PFSK-1 (cell line): Measurements from ENCODE around the gene ADAMTS2.

Experiments used
- FOXP2 ChIP-seq: optimal IDR thresholded peaks from 2 replicates; pipeline ENCODE3; 2011; ENCODE audit warnings: borderline replicate concordance, control low read depth, inconsistent platforms; ENCODE audit not compliant: insufficient read depth; ENCODE audit errors: extremely low read length, extremely low read depth
- POLR2AphosphoS5 ChIP-seq: IDR thresholded peaks from 2 replicates; pipeline ENCODE4 v1.6.1; 2012; ENCODE audit warnings: low read depth, mild to moderate bottlenecking, control low read depth, low read length, moderate library complexity
- SIN3A ChIP-seq: IDR thresholded peaks from 2 replicates; pipeline ENCODE4 v1.6.1; 2012; ENCODE audit warnings: mild to moderate bottlenecking, low read length, moderate library complexity, borderline replicate concordance; ENCODE audit not compliant: insufficient read depth
- TAF1 ChIP-seq: IDR thresholded peaks from 2 replicates; pipeline ENCODE4 v1.6.1; 2012; ENCODE audit warnings: low read length, control low read depth, borderline replicate concordance; ENCODE audit not compliant: insufficient read depth
- TF ChIP-seq, protein P1 (sequence below), 2 experiments: IDR thresholded peaks; 2 replicates each; pipeline versions ENCODE4 v1.6.1 to v1.8.0; 2011 to 2012; ENCODE audit warnings: low read depth in 2 of 2, low read length in 2 of 2, control low read depth in 1 of 2, inconsistent platforms in 1 of 2, mild to moderate bottlenecking in 1 of 2, moderate library complexity in 1 of 2; ENCODE audit not compliant: insufficient read depth in 1 of 2

Gene ADAMTS2

DNA sequence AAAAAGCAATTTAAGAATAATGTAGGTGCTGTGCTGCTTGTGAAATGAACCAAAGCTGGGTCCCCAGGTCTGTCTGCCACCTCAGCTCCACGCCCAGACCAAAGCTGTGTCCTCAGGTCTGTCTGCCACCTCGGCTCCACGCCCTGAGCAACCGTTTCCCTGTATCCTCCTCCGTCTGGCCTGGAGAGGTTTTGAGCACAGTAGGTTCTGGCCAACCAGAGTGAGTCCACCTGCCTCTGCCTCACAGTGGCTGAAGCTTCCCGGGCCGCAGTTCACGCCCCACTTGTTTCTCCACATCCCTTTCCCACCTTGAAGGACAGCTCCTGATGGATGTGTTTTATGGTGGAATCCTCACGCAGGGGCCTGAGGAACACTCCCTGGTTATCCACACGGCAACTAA, 120.5 kb downstream of the ADAMTS2 start:
- no peak for TF ChIP-seq POLR2AphosphoS5
- TF ChIP-seq TAF1, result no peak
- no peak for TF ChIP-seq FOXP2
- TF ChIP-seq, protein P1, sequence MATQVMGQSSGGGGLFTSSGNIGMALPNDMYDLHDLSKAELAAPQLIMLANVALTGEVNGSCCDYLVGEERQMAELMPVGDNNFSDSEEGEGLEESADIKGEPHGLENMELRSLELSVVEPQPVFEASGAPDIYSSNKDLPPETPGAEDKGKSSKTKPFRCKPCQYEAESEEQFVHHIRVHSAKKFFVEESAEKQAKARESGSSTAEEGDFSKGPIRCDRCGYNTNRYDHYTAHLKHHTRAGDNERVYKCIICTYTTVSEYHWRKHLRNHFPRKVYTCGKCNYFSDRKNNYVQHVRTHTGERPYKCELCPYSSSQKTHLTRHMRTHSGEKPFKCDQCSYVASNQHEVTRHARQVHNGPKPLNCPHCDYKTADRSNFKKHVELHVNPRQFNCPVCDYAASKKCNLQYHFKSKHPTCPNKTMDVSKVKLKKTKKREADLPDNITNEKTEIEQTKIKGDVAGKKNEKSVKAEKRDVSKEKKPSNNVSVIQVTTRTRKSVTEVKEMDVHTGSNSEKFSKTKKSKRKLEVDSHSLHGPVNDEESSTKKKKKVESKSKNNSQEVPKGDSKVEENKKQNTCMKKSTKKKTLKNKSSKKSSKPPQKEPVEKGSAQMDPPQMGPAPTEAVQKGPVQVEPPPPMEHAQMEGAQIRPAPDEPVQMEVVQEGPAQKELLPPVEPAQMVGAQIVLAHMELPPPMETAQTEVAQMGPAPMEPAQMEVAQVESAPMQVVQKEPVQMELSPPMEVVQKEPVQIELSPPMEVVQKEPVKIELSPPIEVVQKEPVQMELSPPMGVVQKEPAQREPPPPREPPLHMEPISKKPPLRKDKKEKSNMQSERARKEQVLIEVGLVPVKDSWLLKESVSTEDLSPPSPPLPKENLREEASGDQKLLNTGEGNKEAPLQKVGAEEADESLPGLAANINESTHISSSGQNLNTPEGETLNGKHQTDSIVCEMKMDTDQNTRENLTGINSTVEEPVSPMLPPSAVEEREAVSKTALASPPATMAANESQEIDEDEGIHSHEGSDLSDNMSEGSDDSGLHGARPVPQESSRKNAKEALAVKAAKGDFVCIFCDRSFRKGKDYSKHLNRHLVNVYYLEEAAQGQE (IDR thresholded peaks at IDR 0.05; ENCODE audit: insufficient read depth in 1 of 2, low read depth in 2 of 2, low read length in 2 of 2), result no peak
- TF ChIP-seq SIN3A, result no peak

DNA sequence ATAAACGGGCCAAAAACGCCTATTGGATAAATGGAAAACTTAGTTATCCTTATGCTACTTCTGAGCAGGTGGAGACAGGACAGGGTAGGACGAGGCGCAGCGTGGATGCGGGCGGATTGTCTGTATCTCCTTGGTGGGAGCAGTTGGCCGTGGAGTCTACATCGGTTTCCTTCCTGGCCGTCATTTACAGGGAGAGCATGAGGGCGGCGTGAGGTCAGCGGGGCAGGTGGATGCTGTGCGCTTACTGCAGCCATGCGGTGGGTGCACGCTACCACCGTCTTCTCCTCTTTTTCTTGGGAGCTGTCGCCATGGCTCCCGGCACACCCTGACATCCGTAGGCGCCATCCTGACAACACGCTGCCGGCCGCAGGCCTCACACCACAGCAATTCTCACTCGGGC, 121.3 kb downstream of the ADAMTS2 start:
- TF ChIP-seq FOXP2, result no peak
- TF ChIP-seq TAF1, result no peak
- no peak for TF ChIP-seq SIN3A
- no peak for TF ChIP-seq POLR2AphosphoS5
- TF ChIP-seq, protein P1 (IDR thresholded peaks at IDR 0.05; ENCODE audit: insufficient read depth in 1 of 2, low read depth in 2 of 2, low read length in 2 of 2), result no peak

DNA sequence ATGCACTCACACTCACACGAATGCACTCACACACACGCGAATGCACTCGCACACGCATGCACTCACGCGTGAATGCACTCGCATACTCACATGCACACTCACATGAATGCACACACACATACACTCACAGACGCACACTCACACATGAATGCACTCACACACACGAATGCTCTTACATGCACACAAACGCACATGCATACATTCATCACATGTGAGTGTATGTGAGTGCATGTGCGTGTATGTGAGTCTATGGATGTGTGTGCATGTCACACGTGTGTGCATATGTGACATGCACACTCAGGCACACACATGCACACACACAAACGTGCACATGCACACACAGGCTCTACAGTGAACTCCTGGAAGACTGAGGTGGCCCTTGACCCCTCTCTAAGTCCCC, 121.7 kb downstream of the ADAMTS2 start:
- no peak for TF ChIP-seq POLR2AphosphoS5
- no peak for TF ChIP-seq SIN3A
- TF ChIP-seq FOXP2, result no peak
- TF ChIP-seq, protein P1 (IDR thresholded peaks at IDR 0.05; ENCODE audit: insufficient read depth in 1 of 2, low read depth in 2 of 2, low read length in 2 of 2), result no peak
- TF ChIP-seq TAF1, result no peak

DNA sequence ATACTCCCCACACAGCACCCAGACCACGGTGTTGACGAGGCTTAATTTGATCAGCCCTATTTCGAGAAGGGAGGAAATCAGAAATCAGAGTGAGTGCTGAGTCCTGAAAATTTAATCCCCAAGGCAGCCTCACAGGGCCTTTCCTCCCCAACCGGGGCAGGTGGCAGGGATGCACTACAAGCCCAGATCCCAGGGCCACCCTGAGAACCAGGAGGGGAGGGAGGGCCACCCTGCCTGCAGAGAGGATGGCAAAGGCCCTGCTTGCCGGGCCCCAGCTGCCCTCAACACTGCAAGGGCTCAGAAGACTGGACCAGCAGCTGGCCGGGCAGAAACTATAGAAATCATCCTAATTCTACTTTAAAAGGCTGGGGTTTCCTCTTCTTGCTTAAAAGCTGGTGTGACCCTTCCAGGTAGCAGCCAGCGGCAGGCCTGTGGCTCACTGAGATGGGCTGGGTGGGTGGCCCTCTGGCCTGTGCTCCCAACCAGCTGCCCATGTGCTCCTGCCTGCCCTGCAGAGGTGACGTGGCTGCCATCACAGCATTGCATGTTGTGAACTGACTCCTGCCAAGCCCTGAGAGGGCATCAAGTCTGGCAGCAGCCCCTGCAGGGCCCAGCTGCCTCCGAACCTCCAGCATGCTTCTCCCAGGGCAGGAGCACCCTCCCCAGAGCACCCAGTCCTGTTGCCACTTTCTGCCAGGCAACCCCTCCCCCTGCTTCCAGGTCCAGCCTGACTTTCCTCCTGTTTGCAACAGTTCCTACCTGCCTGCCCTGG, 122.8 kb downstream of the ADAMTS2 start:
- TF ChIP-seq FOXP2 (no peak), TAF1 (no peak), POLR2AphosphoS5 (no peak)
- TF ChIP-seq, protein P1 (IDR thresholded peaks at IDR 0.05; ENCODE audit: insufficient read depth in 1 of 2, low read depth in 2 of 2, low read length in 2 of 2), result no peak

DNA sequence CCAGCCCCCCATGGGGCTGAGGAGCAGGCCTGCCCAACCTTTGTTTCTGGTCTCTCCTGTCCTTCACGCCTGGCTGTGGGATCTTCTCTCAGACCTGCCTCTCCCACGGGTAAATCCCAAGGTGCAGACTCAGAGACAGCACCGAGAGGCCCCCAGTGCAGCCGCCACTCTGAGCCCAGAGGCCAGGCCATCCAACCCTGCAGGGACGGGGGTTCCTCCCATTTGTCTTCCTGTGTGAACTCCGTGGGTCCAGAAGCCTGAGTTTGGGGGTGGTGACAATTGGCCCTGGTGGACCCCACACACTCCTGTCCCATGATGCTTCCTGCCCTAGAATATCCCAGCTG, 123.4 kb downstream of the ADAMTS2 start:
- TF ChIP-seq SIN3A (no peak), POLR2AphosphoS5 (no peak), TAF1 (no peak), FOXP2 (no peak)
- TF ChIP-seq, protein P1 (IDR thresholded peaks at IDR 0.05; ENCODE audit: insufficient read depth in 1 of 2, low read depth in 2 of 2, low read length in 2 of 2), result no peak
